Hematopoietic multipotent progenitor cell treated with erythropoietin and hydrocortisone succinate and interleukin-3 and kit ligand, for 6 days (in vitro differentiated cells): ENCODE measurements around the gene SYNE2.
A peak's percentile ranks its signal among the peaks of the same experiment; 100 is the strongest.
"Not testable (repeated sequence)": the region's sequence is repeated elsewhere in the genome, so short reads cannot be mapped to it uniquely, and the experiment has no call there.

Experiments used
- DNase-seq: peaks from one replicate; pipeline ENCODE4 v3.0.0-alpha.2; 2015

SYNE2 gene

GRCh38 chr14:64197996-64198395, 345.2 kb downstream of the SYNE2 start:
- DNase-seq = no peak

- no peak for DNase-seq
Observed at GRCh38 chr14:64198486-64198885, 345.7 kb downstream of the SYNE2 start.

GRCh38 chr14:64200170-64200569, 347.4 kb downstream of the SYNE2 start:
- no peak for DNase-seq

- no peak for DNase-seq
Observed at GRCh38 chr14:64201296-64201695, 348.5 kb downstream of the SYNE2 start.

GRCh38 chr14:64201921-64202545, 349.2 kb downstream of the SYNE2 start:
- no peak for DNase-seq

- DNase-seq = no peak
Observed at GRCh38 chr14:64202716-64203115, 349.9 kb downstream of the SYNE2 start.

- no peak for DNase-seq
Observed at GRCh38 chr14:64203366-64204006, 350.7 kb downstream of the SYNE2 start.

- no peak for DNase-seq
Observed at GRCh38 chr14:64208261-64208660, 355.5 kb downstream of the SYNE2 start.

GRCh38 chr14:64208981-64209380, 356.2 kb downstream of the SYNE2 start:
- no peak for DNase-seq

- DNase-seq = peak; percentile 32
Observed at GRCh38 chr14:64209444-64210131, 356.8 kb downstream of the SYNE2 start.

GRCh38 chr14:64210216-64210615, 357.4 kb downstream of the SYNE2 start:
- DNase-seq = no peak

- DNase-seq = not testable (repeated sequence)
Observed at GRCh38 chr14:64210912-64211311, 358.1 kb downstream of the SYNE2 start.

GRCh38 chr14:64212666-64213065, 359.9 kb downstream of the SYNE2 start:
- no peak for DNase-seq

- DNase-seq = no peak
Observed at GRCh38 chr14:64213086-64213485, 360.3 kb downstream of the SYNE2 start.

GRCh38 chr14:64213853-64214570, 361.2 kb downstream of the SYNE2 start:
- DNase-seq = no peak

GRCh38 chr14:64215274-64215673, 362.5 kb downstream of the SYNE2 start:
- no peak for DNase-seq

- no peak for DNase-seq
Observed at GRCh38 chr14:64215978-64216377, 363.2 kb downstream of the SYNE2 start.

- DNase-seq = no peak
Observed at GRCh38 chr14:64217308-64217707, 364.5 kb downstream of the SYNE2 start.

- DNase-seq = peak; percentile 42
Observed at GRCh38 chr14:64217834-64218233, 365.0 kb downstream of the SYNE2 start.

GRCh38 chr14:64218344-64219240, 365.8 kb downstream of the SYNE2 start:
- peak; percentile 50 for DNase-seq

GRCh38 chr14:64220056-64220455, 367.3 kb downstream of the SYNE2 start:
- DNase-seq = no peak

- DNase-seq = peak; percentile 67
Observed at GRCh38 chr14:64220466-64220865, 367.7 kb downstream of the SYNE2 start.
